Hepatocyte (in vitro differentiated cells): Measurements from ENCODE around the gene ADH5.

Experiments used
- EZH2 ChIP-seq: fragments of 200-600 bp; sonication (generic); IDR thresholded peaks from 2 replicates; pipeline ENCODE4 v1.6.1; 2016; ENCODE audit warnings: antibody characterized with exemption, mild to moderate bottlenecking, borderline replicate concordance
- EZH2phosphoT487 ChIP-seq: fragments of 200-600 bp; sonication (generic); IDR thresholded peaks from one replicate; pipeline ENCODE4 v1.6.1; 2018; ENCODE audit warnings: antibody characterized with exemption, mild to moderate bottlenecking, low read depth, moderate library complexity; ENCODE audit not compliant: unreplicated experiment, severe bottlenecking
- TF ChIP-seq, protein P1 (sequence below): fragments of 200-600 bp; sonication (generic); IDR thresholded peaks from 2 replicates; pipeline ENCODE4 v1.5.1; 2016; ENCODE audit warnings: antibody characterized with exemption, mild to moderate bottlenecking; ENCODE audit not compliant: poor library complexity

DNA sequence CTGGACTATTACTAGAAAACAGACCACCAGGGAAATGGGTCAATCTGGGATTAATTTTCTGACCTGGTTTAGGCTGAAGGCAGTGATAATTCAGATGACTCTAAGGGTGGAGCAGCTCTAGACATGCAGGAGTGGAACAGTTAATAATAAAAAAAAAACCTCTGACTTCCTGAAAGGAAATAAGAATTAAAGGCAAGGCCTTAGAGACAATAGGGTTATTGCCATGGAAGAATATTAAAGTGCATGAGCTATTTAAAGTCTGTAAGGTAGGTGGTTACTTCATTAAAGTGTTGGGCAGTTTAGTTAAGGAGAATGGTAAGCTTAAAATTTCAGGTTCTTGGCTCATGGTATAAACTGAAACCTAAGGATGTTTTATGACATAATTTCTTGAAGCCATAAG is 14.6 kb upstream of the ADH5 start:
- TF ChIP-seq, protein P1, sequence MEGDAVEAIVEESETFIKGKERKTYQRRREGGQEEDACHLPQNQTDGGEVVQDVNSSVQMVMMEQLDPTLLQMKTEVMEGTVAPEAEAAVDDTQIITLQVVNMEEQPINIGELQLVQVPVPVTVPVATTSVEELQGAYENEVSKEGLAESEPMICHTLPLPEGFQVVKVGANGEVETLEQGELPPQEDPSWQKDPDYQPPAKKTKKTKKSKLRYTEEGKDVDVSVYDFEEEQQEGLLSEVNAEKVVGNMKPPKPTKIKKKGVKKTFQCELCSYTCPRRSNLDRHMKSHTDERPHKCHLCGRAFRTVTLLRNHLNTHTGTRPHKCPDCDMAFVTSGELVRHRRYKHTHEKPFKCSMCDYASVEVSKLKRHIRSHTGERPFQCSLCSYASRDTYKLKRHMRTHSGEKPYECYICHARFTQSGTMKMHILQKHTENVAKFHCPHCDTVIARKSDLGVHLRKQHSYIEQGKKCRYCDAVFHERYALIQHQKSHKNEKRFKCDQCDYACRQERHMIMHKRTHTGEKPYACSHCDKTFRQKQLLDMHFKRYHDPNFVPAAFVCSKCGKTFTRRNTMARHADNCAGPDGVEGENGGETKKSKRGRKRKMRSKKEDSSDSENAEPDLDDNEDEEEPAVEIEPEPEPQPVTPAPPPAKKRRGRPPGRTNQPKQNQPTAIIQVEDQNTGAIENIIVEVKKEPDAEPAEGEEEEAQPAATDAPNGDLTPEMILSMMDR = no peak
- TF ChIP-seq EZH2 (no peak), EZH2phosphoT487 (no peak)
